Measurements from ENCODE around the gene TBC1D22A. TPM values are rescaled to one million over a fixed set of nuclear protein-coding genes. Genes with fewer than 3 reads are reported as not detected.

Gene TBC1D22A
- total RNA-seq, 2 donors from 2014 or later = 28.9 to 31.3 TPM

- no peak overlapping the region for H3K4me3 ChIP-seq
- ATAC-seq (ENCODE audit: insufficient number of reproducible peaks, low FRiP score, low read depth) (no peak), DNase-seq (ENCODE audit: low spot score) (no peak)
- no peak for TF ChIP-seq CTCF (IDR thresholded peaks at IDR 0.05)
- H3K9me3 ChIP-seq = no peaks in the 10 kb centered on the region
- no peak overlapping the region for H3K27ac ChIP-seq
- peaks cover 0 to 7% of the 10 kb centered on the region in 2 donors for H3K4me1 ChIP-seq (ENCODE audit: control insufficient read depth in 1 of 2, low read depth in 2 of 2)
- no peaks in the 10 kb centered on the region for H3K27me3 ChIP-seq (replicated peaks; ENCODE audit: insufficient read depth)
- H3K36me3 ChIP-seq = no peaks in the 10 kb centered on the region
Observed at GRCh38 chr22:46848197-46848596, 85.7 kb downstream of the TBC1D22A start.

GRCh38 chr22:46849101-46849500, 86.7 kb downstream of the TBC1D22A start:
- Histone ChIP-seq H3K27ac (no peak overlapping the region), H3K4me3 (no peak overlapping the region), H3K9me3 (no peaks in the 10 kb centered on the region), H3K36me3 (no peaks in the 10 kb centered on the region), H3K4me1 (ENCODE audit: control insufficient read depth in 1 of 2, low read depth in 2 of 2) (peaks cover 0 to 7% of the 10 kb centered on the region in 2 donors), H3K27me3 (replicated peaks; ENCODE audit: insufficient read depth) (no peaks in the 10 kb centered on the region)
- ATAC-seq (ENCODE audit: insufficient number of reproducible peaks, low FRiP score, low read depth) = no peak
- no peak for DNase-seq (ENCODE audit: low spot score)
- TF ChIP-seq CTCF (IDR thresholded peaks at IDR 0.05) = no peak

GRCh38 chr22:46849951-46850350, 87.5 kb downstream of the TBC1D22A start:
- DNase-seq (ENCODE audit: low spot score) = no peak
- no peaks in the 10 kb centered on the region for H3K36me3 ChIP-seq
- no peak for ATAC-seq (ENCODE audit: insufficient number of reproducible peaks, low FRiP score, low read depth)
- H3K27me3 ChIP-seq (replicated peaks; ENCODE audit: insufficient read depth) = no peaks in the 10 kb centered on the region
- no peak overlapping the region for H3K27ac ChIP-seq
- H3K9me3 ChIP-seq = no peaks in the 10 kb centered on the region
- TF ChIP-seq CTCF (IDR thresholded peaks at IDR 0.05) = no peak
- H3K4me3 ChIP-seq = no peak overlapping the region
- peaks cover 0 to 7% of the 10 kb centered on the region in 2 donors for H3K4me1 ChIP-seq (ENCODE audit: control insufficient read depth in 1 of 2, low read depth in 2 of 2)

- no peak overlapping the region for H3K27ac ChIP-seq
- no peak overlapping the region for H3K4me3 ChIP-seq
- DNase-seq (ENCODE audit: low spot score) (no peak), ATAC-seq (ENCODE audit: insufficient number of reproducible peaks, low FRiP score, low read depth) (no peak)
- TF ChIP-seq CTCF (IDR thresholded peaks at IDR 0.05) = no peak
- no peaks in the 10 kb centered on the region for H3K4me1 ChIP-seq (ENCODE audit: control insufficient read depth in 1 of 2, low read depth in 2 of 2)
- no peaks in the 10 kb centered on the region for H3K36me3 ChIP-seq
- H3K27me3 ChIP-seq (replicated peaks; ENCODE audit: insufficient read depth) = no peaks in the 10 kb centered on the region
- no peaks in the 10 kb centered on the region for H3K9me3 ChIP-seq
Observed at GRCh38 chr22:46851311-46851710, 88.9 kb downstream of the TBC1D22A start.

GRCh38 chr22:46851941-46852340, 89.5 kb downstream of the TBC1D22A start:
- TF ChIP-seq CTCF (IDR thresholded peaks at IDR 0.05) = no peak
- H3K27me3 ChIP-seq (replicated peaks; ENCODE audit: insufficient read depth) = no peaks in the 10 kb centered on the region

More at GRCh38 chr22:46851941-46852340, 89.5 kb downstream of the TBC1D22A start:
- H3K27ac ChIP-seq = no peak overlapping the region
- no peaks in the 10 kb centered on the region for H3K36me3 ChIP-seq
- DNase-seq (ENCODE audit: low spot score) (no peak), ATAC-seq (ENCODE audit: insufficient number of reproducible peaks, low FRiP score, low read depth) (no peak)
- H3K4me1 ChIP-seq (ENCODE audit: control insufficient read depth in 1 of 2, low read depth in 2 of 2) = no peaks in the 10 kb centered on the region
- H3K4me3 ChIP-seq = no peak overlapping the region
- no peaks in the 10 kb centered on the region for H3K9me3 ChIP-seq
